Hematopoietic multipotent progenitor cell treated with erythropoietin and hydrocortisone succinate and interleukin-3 and kit ligand, for 4 days (in vitro differentiated cells): ENCODE results near the gene CD93.
A peak's percentile ranks its signal among the peaks of the same experiment; 100 is the strongest.

ENCODE experiments used
- DNase-seq: peaks from one replicate; pipeline ENCODE4 v3.0.0-alpha.2; 2015

Gene CD93

DNA sequence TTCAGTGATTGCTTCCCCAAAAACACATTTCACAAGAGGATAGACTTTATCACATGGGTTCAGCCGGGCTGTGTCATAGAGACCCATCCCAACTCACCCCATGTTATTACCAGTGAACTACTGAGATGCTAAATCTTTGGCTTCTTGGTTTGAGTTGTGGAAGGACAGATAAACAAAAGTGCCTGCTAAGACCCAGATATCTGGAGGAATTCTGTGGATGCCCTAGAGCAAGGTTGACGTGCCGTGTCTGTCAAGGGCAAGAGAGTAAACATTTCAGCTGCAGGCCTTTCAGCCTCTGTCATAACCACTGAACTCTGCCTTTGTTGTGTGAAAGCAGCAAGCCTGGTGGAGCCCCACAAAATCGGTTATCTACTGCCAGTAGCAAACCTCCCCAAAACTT is 25.5 kb downstream of the CD93 start:
- peak; percentile 12 for DNase-seq

DNA sequence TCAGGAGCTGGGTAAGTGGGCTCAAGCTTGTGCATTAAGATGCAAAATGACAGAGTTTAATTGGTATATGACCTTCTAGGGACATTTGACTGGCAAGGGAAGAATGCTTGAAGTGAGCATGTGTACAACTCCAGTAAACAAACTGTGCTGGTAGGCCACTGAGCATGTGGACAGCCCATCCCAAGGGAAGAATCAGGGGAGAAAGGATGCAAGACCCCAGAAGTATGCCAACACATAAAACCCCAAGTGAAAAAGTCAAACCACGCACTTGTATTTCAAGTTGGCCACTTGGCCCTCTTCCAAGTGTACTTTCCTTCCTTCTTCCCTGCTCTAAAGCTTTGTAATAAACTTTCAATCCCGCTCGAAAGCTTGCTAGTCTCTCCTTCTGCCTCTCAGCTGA is 26.3 kb downstream of the CD93 start:
- peak; percentile 46 for DNase-seq

DNA sequence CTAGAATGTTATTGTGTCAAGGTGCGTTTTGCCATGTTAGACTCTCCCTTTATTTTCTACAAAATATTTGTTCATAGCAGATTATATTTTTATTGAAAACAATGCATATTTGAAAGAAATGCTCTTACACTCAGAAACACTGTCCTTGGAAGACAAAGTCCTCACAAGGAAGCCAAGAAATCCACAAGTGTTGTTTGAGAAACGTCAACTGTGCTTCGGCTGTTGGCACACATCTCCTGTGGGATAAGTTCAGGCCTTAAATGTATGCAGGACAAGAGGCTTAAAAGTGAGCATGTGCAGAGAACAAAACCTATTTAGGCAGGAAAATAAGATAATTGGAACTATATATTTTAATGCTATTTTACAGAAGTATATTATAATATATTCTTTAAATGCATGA is 27.1 kb downstream of the CD93 start:
- DNase-seq, result no peak

DNA sequence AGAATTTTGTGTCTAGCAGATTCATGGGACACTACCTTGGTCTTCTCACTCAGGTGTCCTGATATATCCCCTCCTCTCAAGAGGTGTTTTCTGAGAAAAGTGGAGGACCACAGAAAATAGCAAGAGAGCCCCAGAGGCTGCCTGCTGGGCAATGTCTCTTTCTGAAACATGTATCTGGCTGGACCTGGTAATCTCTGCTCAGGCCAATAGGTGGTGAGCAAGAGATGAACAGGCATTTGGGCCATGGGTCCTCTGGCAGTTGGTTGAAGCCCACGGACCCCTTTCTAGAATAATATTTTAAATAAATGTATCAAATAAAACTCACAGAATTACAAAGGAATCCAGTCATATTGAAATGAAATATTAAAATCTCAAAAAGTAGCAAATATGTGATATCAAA is 27.9 kb downstream of the CD93 start:
- DNase-seq, result no peak

DNA sequence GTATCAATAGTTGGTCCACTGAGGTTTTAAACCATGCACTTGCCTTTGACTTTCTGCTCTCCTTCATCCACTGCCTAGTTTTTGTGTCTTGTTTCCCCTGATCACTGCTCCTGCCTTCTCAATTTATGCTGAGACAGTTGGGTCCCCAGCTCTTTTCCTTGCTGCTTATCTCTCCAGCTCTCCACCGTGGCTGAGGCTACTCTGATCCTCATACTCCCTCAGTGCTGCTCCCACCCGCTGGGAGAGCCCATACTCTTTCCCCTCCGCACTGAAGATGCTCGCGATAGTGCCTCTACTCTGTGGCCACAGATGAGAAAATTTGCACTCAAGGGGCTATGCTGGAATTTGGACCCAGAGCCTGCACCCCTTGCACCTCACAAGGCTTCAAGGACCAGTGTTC is 33.2 kb downstream of the CD93 start:
- no peak for DNase-seq

DNA sequence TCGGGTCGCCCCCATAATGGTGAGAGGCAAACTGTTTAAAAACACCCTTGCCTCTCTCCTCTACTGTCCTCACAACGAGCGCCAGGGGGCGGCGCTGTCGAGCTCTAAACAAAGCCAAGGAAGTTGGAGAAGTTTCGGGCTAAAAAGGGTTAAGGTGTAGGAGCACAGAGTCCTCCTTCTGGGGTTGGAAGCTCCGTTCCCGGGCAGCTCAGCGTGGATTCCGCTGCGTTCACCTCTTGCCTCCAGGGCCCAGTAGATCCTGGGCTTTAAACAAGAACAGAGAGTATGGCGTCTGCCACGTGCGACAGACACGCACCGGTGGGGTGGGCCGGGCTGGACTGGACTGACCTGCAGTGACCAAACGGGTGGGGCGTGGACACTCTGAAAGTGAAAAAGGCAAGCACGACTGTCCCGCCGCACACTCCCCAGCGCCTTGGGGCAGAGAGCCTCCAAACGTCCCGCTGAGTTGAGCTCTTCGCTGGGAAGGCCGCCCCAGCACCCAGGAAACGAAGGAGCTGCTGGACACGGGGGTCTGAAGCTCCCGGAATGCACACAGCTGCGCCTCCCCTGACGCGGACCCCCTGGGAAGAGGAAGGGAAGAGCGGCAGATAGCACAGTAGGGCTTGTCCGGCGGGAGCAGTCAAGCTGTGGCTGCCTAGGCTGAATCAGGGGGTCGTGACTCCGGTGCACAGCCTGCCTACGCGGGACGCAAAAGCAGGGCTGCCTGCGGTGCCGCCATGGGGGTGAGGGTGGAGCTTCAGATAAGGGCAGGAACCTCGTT is 35.1 kb downstream of the CD93 start:
- DNase-seq, result peak; percentile 87

DNA sequence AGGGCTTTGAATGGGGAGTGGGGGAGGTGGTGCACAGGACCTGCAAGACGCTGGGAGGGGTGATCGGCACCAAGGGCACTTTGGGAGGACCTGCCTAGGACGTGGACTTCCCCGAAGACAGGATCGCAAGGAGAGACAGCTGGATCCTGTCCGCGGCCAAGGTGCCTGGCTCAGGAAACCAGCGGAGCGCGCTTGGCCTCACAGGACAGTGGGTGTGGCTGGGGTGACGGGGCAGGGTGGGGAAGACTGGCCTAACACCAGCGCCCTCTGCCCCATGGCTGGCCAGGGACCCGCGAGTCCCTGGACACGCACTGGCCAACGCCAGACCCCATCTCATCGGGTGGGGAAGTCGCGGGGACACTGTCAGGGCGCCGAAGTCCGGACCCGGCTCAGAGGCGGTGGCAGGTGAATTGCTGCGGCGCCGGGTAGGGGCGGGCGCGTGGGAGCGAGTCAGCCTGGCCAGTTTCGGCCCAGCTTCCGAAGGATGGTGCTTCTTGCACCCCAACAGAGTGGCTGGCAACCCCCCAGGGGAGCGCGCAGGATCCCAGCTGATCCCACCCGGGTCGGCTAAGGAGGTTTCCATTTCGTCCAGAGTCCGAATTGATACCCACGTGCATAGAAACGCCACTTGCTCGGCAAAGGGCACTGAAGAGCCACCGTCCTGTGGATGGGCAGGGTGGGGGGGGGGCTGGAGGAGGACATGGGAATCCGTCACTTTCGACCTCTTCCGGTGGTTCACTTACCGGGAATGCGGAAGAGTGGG is 35.9 kb downstream of the CD93 start:
- peak; percentile 26 for DNase-seq

DNA sequence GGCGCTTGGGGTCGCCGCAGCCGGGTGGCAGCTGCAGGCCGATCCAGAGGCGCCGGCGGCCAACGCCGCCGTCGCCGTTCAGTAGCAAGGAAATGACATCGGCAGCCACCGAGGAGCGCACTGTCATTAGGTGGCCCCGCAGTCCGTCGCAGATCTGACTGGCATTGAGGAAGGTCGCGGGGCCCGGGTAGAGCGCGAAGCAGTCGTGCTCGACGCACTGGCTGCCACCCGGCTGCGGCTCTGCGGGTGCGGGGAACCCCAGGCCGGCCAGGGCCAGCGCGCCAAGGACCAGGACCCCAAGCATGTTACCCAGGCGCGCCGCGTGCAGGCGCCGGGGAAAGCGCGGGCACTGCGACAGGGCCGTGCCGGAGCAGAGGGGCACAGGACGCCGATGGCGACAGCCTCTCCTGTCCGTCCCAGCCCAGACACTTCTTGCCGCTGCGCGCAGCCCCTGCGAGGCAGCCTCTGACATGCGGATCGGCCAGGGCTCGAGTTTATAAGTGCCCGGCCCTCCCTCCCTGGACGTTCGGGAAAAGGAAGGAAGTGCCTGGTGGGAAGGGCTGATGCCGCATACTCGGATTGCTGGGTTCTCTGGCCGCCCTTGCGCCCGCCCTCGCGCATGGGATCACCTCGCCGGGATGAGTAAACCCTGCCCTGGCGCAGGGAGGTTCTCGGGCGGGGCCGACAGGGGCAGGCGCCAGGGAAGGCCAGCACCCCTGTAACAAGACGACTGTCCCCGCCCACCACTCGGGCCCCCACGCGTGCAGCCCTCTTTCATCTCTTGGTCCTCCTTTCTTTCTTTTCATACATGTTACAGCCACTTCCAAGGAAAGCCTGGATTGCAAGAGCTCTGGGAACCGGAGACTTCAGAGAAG is 36.7 kb downstream of the CD93 start, which contains the start of gene THBD:
Gene THBD (minus strand): TSS at position 472 of the 875 bp plus-strand sequence. CDS start 168 bp downstream, at position 304.
- DNase-seq, result peak; percentile 63

DNA sequence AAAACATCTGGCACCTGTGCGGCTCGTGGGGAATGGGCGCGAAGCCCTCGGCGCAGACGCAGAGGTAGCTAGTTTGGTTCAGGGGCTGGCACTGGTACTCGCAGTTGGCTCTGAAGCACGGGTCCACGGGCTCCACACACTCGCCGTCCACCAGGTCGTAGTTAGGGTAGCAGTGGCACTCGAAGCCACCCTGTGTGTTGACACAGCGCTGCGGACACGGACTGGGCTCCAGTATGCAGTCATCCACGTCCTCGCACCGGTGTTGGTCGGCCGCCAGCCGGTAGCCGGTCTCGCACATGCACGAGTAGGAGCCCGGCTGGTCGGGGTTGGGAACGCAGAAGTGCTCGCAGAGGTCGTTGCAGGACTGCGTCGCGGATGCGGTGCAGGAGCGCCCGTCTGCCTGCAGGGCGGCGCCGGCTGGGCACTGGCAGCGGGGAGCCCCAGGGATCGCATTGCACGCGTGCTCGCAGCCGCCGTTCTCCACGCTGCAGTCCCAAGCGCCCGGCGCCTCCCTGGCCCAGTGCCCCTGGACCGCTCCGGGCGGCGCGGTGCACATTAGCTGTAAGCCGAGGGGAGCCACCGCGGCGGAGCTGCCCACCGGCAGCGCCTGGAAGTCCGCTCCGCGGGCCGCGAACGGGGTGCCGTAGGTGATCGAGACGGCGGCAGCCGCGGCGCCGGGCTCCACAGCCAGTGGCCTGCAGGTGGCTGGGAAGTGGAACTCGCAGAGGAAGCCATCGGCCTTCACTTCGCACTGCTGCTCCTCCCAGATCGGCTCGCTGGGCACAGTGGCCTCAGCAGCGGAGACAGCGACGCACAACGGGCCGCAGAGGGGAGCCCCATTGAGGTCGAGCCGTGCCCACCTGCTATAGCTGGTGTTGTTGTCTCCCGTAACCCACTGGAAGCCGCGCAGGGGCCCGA is 37.6 kb downstream of the CD93 start:
- DNase-seq, result peak; percentile 86

DNA sequence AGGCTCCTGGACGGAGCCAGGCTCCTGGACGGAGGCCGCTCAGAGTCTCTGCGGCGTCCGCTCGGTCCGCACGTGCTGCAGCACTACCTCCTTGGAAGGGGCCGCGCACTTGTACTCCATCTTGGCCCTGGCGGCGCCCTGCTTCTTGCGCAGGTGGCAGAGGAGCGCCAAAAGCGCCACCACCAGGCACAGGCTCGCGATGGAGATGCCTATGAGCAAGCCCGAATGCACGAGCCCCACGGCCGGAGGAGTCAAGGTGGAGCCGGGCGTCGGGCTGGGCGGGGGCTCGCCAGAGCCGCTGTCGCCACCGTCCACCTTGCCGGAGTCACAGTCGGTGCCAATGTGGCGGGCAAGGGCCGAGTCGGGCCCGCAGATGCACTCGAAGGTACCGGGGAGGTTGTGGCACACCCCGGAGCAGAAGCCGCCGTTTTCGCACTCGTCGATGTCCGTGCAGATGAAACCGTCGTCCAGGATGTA is 38.3 kb downstream of the CD93 start:
- DNase-seq, result peak; percentile 57

DNA sequence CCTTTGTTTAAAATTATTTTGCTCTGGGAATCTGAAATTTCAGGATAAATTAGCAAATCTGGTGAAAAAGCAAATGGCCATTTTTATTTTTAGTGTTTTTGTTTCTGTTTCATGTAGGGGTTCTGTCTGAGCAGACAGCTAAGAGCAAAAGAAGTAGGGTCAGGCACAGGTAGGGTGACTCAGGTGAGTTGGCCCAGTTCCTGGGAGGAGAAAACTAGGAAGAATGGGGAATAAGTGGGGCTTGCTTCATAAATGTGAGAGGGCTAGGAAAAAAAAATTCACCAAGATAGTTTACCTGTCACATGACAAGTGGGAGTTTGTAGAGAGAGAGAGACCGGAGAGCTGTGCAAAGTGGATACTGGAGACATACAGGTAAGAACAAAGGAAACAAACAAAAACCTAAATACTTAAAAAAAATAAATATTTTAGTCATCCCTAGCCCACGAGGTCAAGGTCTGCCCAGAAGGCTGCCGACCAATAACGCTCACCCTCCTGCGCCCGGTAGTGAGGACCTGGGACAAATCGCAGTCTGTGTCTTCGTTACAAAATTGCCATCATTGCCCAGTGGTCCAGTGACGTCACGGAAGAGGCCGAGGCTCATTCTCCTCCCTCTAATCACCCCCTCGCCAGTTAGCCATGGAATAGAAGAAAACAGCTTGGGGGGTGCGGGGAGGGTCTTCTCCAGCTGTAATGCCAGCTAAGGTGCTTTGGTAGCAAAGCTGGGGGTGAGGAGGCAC is 39.0 kb downstream of the CD93 start:
- no peak for DNase-seq

DNA sequence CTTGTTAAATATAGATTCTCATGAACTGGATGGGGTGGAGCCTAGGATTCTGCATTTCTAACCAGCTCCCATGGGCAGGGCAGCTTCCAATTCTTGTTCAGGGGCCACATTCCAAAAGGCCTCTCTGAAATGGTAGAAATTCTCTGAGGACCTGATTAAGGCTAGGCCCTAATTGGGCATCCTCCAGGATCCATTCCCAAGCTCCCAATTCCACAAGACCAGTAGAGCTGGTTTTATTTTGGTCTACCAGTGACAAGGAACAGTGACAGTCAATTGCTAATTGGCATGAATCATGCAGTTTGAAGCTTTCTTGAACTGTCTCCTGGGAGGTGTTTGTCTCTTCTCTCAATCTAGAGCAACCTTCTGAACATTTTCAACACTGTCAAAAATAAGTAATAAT is 39.7 kb downstream of the CD93 start:
- DNase-seq, result no peak

DNA sequence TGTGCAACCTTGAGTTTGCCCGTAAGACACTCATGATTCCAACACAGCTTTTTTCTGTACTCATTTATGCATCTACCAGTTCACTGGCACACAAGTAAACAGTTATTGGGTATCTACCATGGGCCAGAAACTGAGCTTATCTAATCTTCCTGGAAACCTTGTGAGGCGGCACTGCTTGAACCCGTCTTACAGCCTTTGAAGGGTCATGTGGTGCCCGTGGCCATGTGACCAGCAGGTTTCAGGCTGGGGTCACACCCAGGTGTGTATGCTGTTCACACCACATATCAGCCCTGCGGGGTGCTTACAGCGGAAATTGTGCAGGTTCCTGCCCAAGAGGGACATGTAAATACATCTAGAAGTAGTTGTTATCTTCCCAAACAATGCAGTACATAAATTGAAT is 42.7 kb downstream of the CD93 start:
- peak; percentile 27 for DNase-seq

DNA sequence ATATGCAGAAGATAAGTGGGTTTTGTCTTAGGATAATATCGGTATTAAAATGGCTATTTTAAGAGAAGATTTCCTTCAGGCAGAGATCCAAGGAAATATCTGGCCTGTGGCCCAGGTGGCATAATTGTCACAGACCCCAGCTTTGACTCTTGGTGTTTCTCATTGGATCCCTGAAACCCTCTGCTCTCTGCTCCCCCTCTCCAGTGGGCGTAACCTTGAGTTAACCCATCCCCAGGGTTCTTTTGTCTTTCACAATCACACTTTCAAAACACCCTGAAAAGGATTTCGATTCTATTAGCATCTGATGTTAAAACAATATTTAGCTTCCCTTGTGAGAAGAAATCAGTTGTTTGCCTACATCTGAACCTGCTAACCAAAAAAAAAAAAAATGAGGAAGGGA is 43.9 kb downstream of the CD93 start:
- no peak for DNase-seq

DNA sequence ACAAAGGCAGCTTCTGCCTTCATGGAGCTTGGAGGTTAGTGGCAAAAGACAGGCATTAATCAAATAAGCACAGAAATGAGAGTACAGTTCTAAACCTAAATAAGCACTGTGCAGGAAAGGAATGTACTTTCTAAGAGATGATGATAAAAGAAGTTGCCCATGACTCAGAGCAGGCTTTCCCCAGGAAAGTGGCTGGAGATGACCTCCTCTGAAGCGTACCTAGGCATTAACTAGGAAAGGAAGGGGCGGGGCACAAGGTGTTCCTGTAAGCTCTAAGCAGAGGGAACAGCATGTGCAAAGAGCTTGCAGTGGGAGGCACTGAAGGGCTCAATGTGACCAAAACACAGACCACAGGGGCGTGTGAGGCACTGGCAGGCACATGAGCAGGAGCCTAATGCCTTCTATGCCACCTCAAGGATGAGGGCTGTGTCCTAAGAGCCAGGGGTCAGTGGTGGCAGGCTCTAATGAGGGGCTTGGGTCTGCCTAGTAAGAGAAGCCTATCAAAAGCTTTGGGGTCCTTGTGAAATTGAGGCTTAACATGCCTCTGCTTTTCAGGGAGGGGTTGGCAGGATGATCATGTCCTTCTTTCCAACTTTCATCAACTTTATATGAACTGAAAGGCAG is 46.1 kb downstream of the CD93 start:
- DNase-seq, result no peak

DNA sequence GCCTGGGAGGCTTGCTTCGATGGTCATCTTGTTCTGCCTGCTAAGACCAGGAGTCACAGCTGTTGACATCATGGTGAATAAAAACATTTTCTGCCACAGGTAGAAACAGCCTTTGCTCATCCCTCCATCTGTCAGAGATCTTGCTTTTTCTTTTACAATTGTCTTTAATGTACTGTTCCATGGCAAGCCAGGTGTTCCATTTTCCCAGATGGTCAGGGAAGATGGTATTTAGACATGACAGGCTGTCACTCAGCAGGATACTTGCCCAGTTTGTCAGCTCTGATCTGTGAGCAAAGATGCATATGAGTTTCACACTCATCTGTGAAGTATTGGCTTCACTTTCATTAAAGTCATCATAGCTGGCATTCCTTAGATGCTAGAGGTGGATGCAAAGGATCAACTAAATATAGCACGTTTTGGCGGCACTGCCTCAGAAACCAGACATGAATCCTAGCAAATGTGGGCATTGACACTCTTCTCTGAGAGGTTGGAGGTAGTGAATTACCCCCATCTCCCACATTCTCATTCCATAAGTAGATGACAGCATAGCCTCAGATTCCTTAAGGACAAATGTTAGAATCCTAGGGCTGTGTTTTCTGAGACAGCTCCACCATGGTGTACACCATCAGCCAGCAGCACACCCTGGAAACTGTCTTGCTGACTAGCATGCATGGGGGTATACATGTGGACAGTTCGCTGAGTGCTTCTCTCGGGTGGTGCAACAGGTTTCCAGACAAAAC is 46.8 kb downstream of the CD93 start:
- DNase-seq, result no peak

DNA sequence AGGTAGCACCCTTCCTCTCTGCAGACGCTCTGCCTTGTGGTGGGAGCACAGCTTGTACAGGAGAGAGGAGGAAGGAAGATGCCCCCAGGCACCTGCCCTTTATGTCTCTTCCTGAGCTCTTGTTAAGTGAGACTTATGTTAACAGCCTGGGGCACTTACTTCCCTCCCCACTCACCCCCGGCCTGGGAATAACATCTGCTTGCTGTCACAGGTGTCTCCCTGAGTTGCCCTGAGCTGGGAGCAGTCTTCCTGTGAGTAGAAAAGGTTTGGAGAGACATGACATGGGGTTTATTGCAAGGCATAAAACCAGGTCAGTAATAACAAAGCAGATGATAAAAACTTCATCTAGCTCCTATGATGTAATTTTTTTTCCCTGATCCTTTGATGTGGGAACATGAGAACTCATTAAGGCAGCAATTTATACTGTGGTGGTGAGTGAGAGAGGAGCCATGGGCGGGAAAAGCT is 49.1 kb downstream of the CD93 start:
- DNase-seq, result no peak

DNA sequence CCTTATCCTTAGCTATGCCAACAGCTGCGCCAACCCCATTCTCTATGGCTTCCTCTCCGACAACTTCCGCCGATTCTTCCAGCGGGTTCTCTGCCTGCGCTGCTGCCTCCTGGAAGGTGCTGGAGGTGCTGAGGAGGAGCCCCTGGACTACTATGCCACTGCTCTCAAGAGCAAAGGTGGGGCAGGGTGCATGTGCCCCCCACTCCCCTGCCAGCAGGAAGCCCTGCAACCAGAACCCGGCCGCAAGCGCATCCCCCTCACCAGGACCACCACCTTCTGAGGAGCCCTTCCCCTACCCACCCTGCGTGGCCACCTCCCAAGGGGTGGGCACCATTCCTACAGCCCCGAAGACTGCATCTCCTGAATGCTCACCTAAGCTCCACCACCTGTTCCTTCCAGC is 49.8 kb downstream of the CD93 start:
- DNase-seq, result no peak

DNA sequence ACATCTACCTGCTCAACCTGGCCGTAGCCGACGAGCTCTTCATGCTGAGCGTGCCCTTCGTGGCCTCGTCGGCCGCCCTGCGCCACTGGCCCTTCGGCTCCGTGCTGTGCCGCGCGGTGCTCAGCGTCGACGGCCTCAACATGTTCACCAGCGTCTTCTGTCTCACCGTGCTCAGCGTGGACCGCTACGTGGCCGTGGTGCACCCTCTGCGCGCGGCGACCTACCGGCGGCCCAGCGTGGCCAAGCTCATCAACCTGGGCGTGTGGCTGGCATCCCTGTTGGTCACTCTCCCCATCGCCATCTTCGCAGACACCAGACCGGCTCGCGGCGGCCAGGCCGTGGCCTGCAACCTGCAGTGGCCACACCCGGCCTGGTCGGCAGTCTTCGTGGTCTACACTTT is 50.4 kb downstream of the CD93 start:
- no peak for DNase-seq
